WI38 (cell line): ENCODE results near the gene ARFIP1.
"Not testable (repeated sequence)": the region's sequence is repeated elsewhere in the genome, so short reads cannot be mapped to it uniquely, and the experiment has no call there.

Experiments
- H3K4me3 ChIP-seq: 2 replicates; pipeline ENCODE4 v1.5.1; 2011; ENCODE audit warnings: low read depth, mild to moderate bottlenecking, control low read depth, low read length
- CTCF ChIP-seq: IDR thresholded peaks from 2 replicates; pipeline ENCODE4 v1.5.1; 2012; ENCODE audit warnings: low read depth, mild to moderate bottlenecking, control low read depth, low read length

ARFIP1 gene

DNA sequence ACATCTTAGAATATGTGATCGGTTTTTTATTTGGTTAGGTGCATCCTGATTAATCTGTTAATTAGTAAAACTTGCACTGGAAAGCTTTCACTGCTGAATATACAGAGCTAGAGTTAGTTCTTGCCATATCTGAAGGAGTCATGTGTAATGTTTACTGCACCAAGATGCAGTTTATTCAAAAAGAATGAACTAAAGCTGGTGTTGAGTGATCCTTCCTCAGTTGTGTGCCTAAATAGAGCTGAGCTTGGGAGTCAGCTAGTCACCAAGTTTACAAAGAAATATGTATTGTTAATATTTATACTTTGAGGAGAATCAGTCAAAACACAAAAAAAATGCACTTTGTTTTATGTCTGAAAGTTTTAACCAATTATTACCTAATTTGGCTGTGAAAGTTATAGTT, 102.2 kb downstream of the ARFIP1 start:
- TF ChIP-seq CTCF, result no peak
- H3K4me3 ChIP-seq, result no peak overlapping the region

GRCh38 chr4:152885185-152885584, 105.4 kb downstream of the ARFIP1 start:
- no peak for TF ChIP-seq CTCF
- no peak overlapping the region for H3K4me3 ChIP-seq

DNA sequence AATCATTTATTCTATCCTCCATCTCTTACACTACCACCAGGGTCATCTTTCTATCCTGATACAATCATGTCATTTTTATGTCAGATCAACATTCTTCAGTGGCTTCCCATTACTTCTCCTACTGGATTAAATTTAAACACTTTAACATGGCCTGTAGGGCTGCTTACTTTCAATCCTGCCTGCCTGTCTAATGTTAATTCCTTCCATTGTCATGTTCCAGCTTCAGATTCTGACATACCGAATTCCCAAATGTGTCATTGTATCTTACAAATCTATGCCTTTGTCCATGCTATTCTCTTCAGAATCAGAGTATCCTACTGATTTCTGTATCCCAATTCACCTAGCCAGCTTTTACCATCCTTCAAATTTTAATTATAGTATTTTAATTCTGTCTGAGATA, 106.4 kb downstream of the ARFIP1 start:
- no peak for TF ChIP-seq CTCF
- H3K4me3 ChIP-seq, result no peak overlapping the region

DNA sequence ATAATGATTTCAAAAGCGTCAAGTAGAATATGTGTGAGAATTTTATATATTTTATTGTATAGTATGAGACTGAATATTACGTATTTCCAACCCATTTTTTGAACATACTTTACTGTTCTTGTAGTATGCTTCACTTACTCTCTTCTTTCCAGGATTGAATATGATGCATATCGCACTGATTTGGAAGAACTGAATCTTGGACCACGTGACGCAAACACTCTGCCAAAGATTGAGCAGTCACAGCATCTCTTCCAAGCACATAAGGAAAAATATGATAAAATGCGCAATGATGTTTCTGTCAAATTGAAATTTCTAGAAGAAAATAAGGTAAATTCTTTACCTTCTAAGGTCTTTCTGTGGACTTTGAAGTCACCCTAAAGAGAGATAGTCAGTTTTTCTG, 108.2 kb downstream of the ARFIP1 start:
- H3K4me3 ChIP-seq, result no peak overlapping the region
- TF ChIP-seq CTCF, result no peak

DNA sequence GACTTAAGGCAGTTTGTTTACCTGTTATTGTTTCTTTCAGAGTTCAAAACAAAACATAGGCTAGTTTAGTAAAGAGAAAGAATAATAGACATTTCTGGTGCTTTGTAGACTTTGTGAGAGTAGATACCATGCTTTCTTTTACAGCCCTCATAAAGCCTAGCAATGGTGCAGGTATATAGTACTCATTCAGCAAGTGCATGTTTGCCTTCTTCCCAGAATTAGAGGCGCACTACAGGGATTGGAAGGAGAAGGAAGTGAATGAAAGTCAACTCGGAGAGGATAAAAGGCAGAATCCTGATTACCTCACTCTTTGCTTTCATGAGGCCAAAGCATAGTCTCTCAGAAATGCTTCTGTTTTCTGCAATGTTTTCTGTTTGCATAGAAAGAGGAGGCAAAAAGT, 113.2 kb downstream of the ARFIP1 start:
- TF ChIP-seq CTCF, result no peak
- no peak overlapping the region for H3K4me3 ChIP-seq

DNA sequence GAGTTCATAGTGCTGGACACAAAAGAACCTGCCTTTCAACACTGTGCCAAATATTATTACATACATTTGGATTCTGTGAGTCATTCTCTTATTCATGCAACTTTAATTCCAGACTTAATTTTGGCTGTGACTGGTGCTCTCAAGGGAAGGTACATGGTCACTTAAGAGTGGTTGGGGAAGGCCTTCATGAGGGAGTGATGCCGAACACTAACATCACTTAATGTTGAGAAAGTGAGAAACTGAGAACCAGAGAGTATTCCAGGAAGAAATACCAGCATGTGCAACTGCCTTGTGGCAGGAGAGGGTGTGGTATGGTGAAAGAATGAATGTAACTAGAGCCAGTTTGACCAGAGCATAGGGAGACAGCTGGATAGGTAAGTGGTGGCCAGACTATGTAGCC, 114.9 kb downstream of the ARFIP1 start:
- no peak overlapping the region for H3K4me3 ChIP-seq
- TF ChIP-seq CTCF, result no peak

- no peak for TF ChIP-seq CTCF
- no peak overlapping the region for H3K4me3 ChIP-seq
Measured at GRCh38 chr4:152896811-152897210, 117.1 kb downstream of the ARFIP1 start.

- H3K4me3 ChIP-seq, result not testable (repeated sequence)
Measured at GRCh38 chr4:152898133-152898532, 118.4 kb downstream of the ARFIP1 start.
